GM23248 (cell line): ENCODE measurements around the gene MARCHF5.

Source experiments
- EZH2 ChIP-seq: fragments of 200-600 bp; sonication (generic); IDR thresholded peaks from 2 replicates; pipeline ENCODE4 v1.6.1; 2018; ENCODE audit warnings: antibody characterized with exemption, mild to moderate bottlenecking; ENCODE audit not compliant: insufficient read depth, poor library complexity, severe bottlenecking
- EZH2phosphoT487 ChIP-seq: fragments of 200-600 bp; sonication (generic); IDR thresholded peaks from 2 replicates; pipeline ENCODE4 v1.6.1; 2018; ENCODE audit warnings: antibody characterized with exemption, moderate library complexity, mild to moderate bottlenecking, low read depth; ENCODE audit not compliant: insufficient read depth

DNA sequence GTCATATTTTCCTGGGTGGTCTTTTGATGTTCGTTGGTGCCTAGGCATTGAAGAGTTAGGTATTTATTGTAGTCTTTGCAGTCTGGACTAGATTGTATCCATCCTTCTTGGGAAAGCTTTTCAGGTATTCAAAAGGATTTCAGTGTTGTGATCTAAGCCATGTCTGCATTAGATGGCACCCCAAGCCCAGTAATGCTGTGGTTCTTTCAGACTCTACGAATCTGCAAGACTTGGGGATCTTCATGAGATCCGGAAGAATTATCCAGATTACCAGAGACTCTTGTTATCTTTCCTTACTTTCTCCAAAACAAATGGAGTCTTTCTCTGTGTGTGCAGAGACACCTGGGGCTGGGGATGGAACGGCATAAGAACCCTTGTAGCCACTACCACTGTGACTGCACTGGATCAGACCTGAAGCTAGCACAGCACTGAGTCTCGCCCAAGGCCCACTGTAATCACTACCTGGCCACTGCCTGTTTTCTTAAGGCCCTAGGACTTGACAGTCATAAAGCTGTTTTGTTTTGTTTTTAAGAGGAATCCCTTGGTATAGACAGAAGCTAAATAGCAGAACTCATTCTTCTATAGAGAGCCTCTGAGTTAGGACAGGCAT lies 75.5 kb downstream of the MARCHF5 start:
- TF ChIP-seq EZH2: no peak
- TF ChIP-seq EZH2phosphoT487: no peak
